Body of pancreas (tissue), 4 donors: Measurements from ENCODE around the gene ADAMTS16.

Source experiments
- CTCF ChIP-seq, 7 experiments: fragments of 450-650 bp in 4 of 7; fragments of 200-600 bp in 3 of 7; sonication (generic) in 3 of 7; IDR thresholded peaks; one replicate each; pipeline ENCODE4 v1.5.1; 2016 to 2019; ENCODE audit warnings: antibody characterized with exemption in 7 of 7
- POLR2A ChIP-seq, 3 donors: fragments of 450-650 bp; IDR thresholded peaks; one replicate each; pipeline ENCODE4 v1.6.1; 2016; ENCODE audit warnings: antibody characterized with exemption in 3 of 3, mild to moderate bottlenecking in 2 of 3

- TF ChIP-seq CTCF (IDR thresholded peaks at IDR 0.05) = no peak
- no peak for TF ChIP-seq POLR2A (IDR thresholded peaks at IDR 0.05)
Observed at GRCh38 chr5:5303242-5303641, 163.1 kb downstream of the ADAMTS16 start.
